GM19395 (cell line): ENCODE measurements around the gene FGF14.

Source experiments
- ATAC-seq: cut with Tn5 transposase; IDR thresholded peaks from one replicate; pipeline ENCODE4 v1.9.1; 2021; ENCODE audit warnings: mild to moderate bottlenecking, moderate library complexity; ENCODE audit not compliant: unreplicated experiment

Gene FGF14

DNA sequence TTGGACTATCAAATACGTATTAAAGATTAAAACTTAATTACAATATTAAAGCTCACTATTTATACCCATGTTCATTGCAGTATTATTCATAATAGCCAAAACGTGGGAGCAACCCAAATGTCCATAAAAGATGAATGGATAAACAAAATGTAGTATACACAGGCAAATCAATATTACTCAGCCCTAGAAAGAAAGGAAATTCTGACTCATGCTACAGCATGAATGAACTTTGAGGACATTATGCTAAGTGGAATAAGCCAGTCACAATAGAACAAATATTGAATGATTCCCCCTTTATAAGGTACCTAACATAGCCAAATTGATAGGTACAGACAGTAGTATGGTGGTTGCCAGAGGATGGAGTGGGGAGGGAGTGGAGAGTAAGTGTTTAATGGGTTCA is 457.3 kb downstream of the FGF14 start:
- ATAC-seq = no peak

- ATAC-seq = no peak
Observed at GRCh38 chr13:101942535-101943157, 459.2 kb downstream of the FGF14 start.

DNA sequence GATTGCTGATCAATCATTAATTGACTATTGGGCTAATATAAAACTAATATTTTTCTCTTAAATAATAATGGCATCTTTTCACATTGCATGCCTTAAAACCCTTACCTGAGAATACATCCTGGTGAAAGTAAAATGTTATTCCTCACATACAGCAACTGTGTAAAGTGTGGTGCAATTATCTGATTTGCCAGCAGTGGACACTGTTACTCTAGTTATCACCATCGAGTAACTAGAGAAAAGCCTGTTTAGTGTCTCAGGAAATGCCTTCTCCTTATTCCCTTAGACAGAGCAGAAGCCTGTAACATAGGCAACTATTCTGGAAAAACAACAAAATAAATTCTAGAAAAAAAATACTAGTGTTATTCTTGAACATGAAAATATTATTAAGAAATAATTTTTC is 459.8 kb downstream of the FGF14 start:
- peak; percentile 72 for ATAC-seq

- ATAC-seq = no peak
Observed at GRCh38 chr13:101941095-101941783, 460.6 kb downstream of the FGF14 start.

DNA sequence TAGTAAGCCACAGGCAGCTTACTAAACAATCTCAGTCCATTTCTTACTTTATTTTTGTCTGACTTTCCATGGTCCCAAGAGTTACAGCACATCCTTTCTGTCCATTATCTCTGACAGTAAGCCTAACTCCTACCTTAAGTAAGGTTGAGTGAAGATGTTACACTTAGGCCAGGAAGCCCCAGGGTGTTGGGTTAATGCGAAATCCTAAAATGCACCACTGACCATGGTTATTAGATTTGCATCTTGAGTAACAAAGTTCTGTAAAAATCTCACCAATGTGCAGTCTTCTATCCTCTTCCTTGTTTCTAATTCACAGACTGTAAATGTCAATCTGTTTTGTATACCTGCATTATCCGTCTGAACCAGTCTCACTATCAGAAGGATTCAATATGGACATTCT is 462.5 kb downstream of the FGF14 start:
- no peak for ATAC-seq

- no peak for ATAC-seq
Observed at GRCh38 chr13:101935828-101936227, 466.0 kb downstream of the FGF14 start.

DNA sequence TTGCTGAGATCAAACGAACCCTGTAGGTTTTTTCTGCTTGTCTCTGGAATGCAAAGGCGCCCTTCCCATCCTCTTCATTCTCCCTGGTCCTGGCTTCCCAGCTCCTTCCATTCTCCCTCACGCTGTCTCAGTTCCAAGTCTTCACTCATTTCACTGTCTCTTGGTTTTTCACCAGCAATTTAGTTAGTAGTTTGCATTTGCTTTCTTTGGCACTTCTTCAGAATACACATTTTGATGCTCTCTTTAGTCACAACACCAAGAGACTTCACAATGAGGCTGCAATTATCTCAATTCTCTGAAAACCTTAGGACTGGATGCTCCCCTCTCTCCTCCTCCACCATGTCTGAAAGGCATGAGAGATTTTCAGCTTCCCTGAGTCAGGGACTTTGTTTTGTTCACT is 470.7 kb downstream of the FGF14 start:
- no peak for ATAC-seq

DNA sequence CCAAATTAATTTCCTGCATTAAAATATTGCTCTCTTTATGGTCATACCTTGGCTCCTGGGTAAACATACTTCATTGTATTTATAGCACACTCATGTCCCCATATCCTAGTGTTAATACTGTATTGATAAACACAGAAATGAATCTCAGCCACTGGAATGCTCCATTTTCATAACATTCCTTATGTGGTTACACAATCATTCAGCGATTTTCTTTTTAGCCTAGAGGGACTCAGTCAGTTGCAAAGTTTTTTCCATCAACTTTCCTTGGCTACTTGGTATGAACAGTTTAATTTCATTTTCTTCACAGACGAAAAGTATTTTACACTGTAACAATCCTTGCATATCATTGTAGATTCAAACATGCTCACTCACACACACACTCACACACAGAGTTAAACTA is 471.5 kb downstream of the FGF14 start:
- ATAC-seq = no peak

DNA sequence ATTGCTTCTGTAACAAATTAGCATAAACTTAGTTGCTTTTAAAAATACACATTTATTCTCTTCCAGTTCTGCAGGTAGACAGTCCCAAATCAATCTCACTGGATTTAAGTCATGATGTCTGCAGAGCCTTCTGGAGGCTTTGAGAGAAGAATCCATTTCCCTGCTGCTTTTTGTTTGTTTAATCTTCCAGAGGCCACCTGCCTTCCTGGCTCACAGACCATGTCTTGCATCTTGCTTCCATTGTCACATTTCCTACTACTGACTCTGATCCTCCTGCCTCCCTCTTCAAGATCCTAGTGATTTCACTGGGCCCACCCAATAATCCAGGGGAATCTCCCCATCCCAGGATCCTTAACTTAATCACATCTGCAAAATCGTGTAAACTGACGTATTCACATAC is 476.1 kb downstream of the FGF14 start:
- ATAC-seq = no peak

DNA sequence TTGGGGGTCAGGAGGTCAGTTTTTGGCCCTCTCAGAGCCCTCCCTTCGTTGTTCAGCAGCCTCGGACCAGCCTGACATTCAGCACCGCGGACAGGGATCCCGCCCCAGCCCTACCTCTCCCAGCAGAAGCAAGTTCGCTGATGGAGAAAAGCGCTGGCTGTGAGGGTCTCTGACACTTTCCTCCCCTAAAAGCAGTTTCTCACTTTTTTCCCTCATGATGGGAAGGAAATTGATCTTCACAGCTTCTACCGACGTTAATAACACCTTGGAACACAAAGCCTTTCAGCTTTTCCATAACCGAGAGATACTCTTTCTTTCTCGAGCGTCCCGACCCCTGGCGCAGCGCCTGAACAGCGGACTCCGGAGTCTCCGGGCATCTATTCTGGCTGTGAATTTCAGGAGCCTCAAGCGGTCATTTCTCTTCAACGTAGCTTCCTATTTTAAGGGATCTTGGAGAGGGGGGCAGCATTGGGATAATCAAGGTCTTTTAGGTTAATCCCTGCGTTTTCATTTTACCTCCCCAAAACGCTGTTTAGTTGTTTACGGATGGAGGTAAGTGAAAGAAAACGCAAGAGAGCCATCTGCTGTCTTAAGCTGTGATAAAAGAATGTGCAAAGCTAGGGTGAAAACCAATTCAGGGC is 482.2 kb downstream of the FGF14 start:
- ATAC-seq = no peak

DNA sequence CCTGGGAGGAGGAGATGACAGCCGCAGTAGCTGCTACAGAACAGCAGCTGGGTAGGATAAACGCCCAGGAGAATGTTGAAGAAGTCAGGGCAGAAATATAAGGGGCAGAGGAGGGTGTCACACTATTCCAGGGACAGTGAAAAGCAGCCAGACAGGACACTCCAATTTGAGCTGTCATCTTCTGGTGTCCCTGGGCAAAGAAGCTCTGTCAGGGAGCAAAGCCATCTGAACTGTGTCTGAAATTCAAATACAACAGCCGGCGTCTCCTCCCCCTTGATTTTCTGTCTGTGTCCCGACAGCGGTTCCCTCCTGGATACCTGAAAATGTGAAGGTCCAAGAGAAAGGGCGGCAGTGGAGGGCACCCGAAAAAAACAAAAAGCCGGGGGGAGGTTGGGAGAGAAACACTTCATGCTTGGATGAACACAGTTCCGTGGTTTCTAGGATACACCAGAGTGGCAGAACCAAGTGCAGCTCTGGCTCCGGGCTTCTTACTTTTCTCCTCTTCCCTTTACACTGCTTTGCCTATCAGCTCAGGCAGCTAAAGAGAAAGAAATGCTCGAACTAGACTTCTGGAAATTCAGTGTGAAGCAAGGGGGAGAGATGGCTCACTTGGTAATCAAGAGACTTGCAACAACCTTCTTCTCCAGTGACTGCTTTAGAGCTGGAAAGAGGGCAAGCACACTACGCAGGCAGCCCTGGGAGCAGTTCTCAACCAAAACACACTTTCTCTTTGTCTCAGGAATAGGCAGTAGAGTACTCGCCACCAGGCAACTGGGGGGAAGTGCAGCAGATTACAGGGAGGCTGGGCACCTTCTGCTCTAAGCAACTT is 483.8 kb downstream of the FGF14 start:
- no peak for ATAC-seq

DNA sequence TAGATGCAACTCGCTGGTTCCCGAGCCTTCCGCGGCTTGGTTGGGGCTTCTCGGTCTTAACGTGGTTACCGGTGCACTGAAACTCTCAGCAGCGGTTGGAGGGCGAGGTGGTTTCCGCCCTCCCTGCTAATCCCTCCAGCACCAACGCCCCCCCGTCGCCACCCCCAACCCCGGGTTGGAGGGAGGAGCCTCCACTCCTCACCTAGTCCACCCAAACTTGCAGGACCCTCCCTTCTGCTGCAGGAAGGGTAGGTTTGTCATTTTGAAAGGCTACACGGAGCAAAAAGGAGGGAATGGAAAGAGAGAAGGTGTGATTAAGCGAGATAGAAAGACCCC is 484.4 kb downstream of the FGF14 start:
- no peak for ATAC-seq

- ATAC-seq = no peak
Observed at GRCh38 chr13:101916775-101917474, 484.9 kb downstream of the FGF14 start.

GRCh38 chr13:101916108-101916774 is 485.6 kb downstream of the FGF14 start:
- ATAC-seq = no peak

- no peak for ATAC-seq
Observed at GRCh38 chr13:101915755-101916107, 486.1 kb downstream of the FGF14 start.

- no peak for ATAC-seq
Observed at GRCh38 chr13:101915331-101915730, 486.5 kb downstream of the FGF14 start.

GRCh38 chr13:101911752-101912151 is 490.1 kb downstream of the FGF14 start:
- ATAC-seq = no peak

DNA sequence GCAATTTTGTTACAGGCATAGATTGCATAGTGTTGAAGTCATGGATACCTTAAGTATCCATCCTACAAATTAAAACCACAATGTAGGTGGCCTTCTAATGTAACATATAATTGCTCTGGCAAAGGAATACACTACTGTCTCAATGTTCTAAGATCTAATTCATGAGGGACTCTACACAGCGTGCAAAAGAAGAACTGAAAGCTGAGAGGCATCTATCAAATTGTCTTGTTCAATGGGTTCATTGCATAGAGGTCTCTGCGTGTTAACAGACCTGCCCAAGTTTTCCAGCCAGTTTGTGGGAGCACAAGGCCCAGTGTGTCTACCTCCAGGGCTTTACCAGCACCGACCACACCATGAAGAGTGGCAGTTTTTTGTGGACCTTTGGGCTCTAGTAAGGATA is 498.0 kb downstream of the FGF14 start:
- no peak for ATAC-seq

- ATAC-seq = no peak
Observed at GRCh38 chr13:101898676-101899075, 503.2 kb downstream of the FGF14 start.

GRCh38 chr13:101896541-101896940 is 505.3 kb downstream of the FGF14 start:
- no peak for ATAC-seq

DNA sequence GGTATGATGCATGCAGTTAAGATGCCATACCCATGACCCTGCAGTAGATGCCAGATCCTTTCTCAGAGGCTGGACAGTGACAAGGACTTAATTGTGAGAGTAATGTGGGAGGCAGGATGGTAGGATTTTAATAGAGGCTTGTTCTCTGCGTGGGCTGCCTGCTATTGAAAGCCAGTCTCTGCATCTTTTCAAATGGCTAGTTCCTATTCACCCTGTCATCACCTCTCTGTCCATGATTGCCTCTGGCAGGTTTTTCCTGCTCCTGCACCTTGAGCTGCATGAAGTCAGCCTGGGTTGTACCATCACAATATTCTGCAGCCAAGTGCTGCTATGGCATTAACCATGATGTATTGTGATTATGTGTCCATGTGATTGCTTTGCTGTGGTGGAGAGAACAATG is 508.8 kb downstream of the FGF14 start:
- no peak for ATAC-seq
